GM23248 (cell line): ENCODE measurements around the gene SIX2.

Source experiments
- EZH2 ChIP-seq: fragments of 200-600 bp; sonication (generic); IDR thresholded peaks from 2 replicates; pipeline ENCODE4 v1.6.1; 2018; ENCODE audit warnings: antibody characterized with exemption, mild to moderate bottlenecking; ENCODE audit not compliant: insufficient read depth, poor library complexity, severe bottlenecking
- EZH2phosphoT487 ChIP-seq: fragments of 200-600 bp; sonication (generic); IDR thresholded peaks from 2 replicates; pipeline ENCODE4 v1.6.1; 2018; ENCODE audit warnings: antibody characterized with exemption, moderate library complexity, mild to moderate bottlenecking, low read depth; ENCODE audit not compliant: insufficient read depth

DNA sequence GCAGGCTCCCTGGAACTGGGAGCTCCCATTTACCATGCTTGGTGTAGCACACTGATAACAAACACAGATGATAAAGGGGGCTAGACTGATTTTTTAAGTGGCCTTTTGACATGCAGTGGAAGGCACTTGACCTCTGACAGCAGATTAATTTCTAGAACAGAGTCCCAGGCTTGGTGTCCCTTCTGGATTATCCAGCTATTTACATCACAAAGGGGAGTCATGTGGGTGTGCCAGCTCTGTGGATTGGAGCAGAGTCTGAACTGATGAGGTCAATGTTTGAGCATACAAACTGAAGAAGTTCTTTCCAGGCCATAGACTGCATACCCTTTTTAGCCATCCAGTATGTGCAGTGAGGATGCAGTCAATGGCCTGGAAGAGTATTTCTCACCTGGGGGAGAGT lies 31.5 kb upstream of the SIX2 start:
- TF ChIP-seq EZH2phosphoT487 (no peak), EZH2 (no peak)
